HL-60 (cell line): Measurements from ENCODE around the gene COPS7A.
"Not testable (repeated sequence)": the region's sequence is repeated elsewhere in the genome, so short reads cannot be mapped to it uniquely, and the experiment has no call there.

Experiments used
- DNase-seq, 2 experiments: peaks; one replicate each; pipeline ENCODE4 v3.0.0-alpha.2; 2010 to 2020; ENCODE audit warnings: low read depth in 1 of 2, low spot score in 1 of 2
- H3K27ac ChIP-seq: fragments of 250-450 bp; sonication (Bioruptor Pico); replicated peaks from 2 replicates; pipeline ENCODE4 v1.5.1; 2020; ENCODE audit warnings: mild to moderate bottlenecking, moderate library complexity
- H3K27me3 ChIP-seq: fragments of 250-450 bp; sonication (Bioruptor Pico); 2 replicates; pipeline ENCODE4 v1.5.1; 2021; ENCODE audit warnings: mild to moderate bottlenecking, moderate library complexity; ENCODE audit not compliant: insufficient read depth, poor library complexity, severe bottlenecking
- H3K4me3 ChIP-seq: replicated peaks from 2 replicates; pipeline ENCODE4 v1.5.1; 2011; ENCODE audit warnings: mild to moderate bottlenecking, control low read depth, low read length; ENCODE audit not compliant: insufficient read depth
- CTCF ChIP-seq: IDR thresholded peaks from one replicate; pipeline ENCODE4 v1.5.1; 2011; ENCODE audit warnings: low read length, control low read depth, inconsistent platforms; ENCODE audit not compliant: insufficient read depth
- GABPA ChIP-seq: IDR thresholded peaks from 2 replicates; pipeline ENCODE4 v1.6.1; 2012; ENCODE audit warnings: low read depth
- POLR2AphosphoS5 ChIP-seq: IDR thresholded peaks from 2 replicates; pipeline ENCODE4 v1.6.1; 2012; ENCODE audit warnings: low read depth
- SPI1 ChIP-seq: IDR thresholded peaks from 2 replicates; pipeline ENCODE4 v1.6.1; 2012; ENCODE audit warnings: low read depth, mild to moderate bottlenecking, borderline replicate concordance
- TF ChIP-seq, protein P1 (sequence below): IDR thresholded peaks from 2 replicates; pipeline ENCODE4 v1.6.1; 2012; ENCODE audit warnings: low read depth; ENCODE audit not compliant: insufficient replicate concordance

COPS7A gene

GRCh38 chr12:6701078-6701768 is 22.6 kb upstream of the COPS7A start:
- H3K4me3 ChIP-seq, result no peak overlapping the region
- peaks cover 47% of the 10 kb centered on the region for H3K27me3 ChIP-seq
- no peak for DNase-seq
- no peak for TF ChIP-seq GABPA
- TF ChIP-seq CTCF, result no peak
- H3K27ac ChIP-seq, result no peak overlapping the region

DNA sequence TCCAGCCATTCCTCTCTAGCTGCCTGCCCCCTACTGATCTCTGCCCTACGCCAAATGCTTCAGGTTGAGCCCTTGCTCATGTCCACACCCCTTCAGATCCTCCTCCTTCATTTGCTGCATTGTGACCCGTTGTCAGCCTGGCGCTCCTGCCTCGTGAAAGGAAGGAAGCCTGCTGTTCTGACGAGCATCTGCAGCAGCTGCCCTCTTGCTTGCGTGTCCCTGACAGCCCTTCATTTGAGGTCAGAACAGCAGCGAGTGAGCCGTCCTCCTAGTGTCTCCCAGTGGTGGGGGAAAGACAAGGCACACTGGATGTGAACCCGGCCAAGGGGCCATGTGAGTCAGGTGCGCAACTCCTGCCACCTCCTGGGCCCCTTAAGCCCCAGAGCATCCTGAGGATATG is 20.2 kb upstream of the COPS7A start:
- TF ChIP-seq SPI1 (no peak), POLR2AphosphoS5 (no peak), GABPA (no peak), CTCF (no peak)
- TF ChIP-seq, protein P1, sequence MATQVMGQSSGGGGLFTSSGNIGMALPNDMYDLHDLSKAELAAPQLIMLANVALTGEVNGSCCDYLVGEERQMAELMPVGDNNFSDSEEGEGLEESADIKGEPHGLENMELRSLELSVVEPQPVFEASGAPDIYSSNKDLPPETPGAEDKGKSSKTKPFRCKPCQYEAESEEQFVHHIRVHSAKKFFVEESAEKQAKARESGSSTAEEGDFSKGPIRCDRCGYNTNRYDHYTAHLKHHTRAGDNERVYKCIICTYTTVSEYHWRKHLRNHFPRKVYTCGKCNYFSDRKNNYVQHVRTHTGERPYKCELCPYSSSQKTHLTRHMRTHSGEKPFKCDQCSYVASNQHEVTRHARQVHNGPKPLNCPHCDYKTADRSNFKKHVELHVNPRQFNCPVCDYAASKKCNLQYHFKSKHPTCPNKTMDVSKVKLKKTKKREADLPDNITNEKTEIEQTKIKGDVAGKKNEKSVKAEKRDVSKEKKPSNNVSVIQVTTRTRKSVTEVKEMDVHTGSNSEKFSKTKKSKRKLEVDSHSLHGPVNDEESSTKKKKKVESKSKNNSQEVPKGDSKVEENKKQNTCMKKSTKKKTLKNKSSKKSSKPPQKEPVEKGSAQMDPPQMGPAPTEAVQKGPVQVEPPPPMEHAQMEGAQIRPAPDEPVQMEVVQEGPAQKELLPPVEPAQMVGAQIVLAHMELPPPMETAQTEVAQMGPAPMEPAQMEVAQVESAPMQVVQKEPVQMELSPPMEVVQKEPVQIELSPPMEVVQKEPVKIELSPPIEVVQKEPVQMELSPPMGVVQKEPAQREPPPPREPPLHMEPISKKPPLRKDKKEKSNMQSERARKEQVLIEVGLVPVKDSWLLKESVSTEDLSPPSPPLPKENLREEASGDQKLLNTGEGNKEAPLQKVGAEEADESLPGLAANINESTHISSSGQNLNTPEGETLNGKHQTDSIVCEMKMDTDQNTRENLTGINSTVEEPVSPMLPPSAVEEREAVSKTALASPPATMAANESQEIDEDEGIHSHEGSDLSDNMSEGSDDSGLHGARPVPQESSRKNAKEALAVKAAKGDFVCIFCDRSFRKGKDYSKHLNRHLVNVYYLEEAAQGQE, result no peak
- DNase-seq, result peak in 1 of 2 experiments; percentile 33

GRCh38 chr12:6708351-6708750 is 15.5 kb upstream of the COPS7A start:
- H3K27ac ChIP-seq, H3K4me3 ChIP-seq, DNase-seq: not testable (repeated sequence)
- H3K27me3 ChIP-seq, result peaks cover 11% of the 10 kb centered on the region

More for the DNA sequence above, 20.2 kb upstream of the COPS7A start:
- H3K27me3 ChIP-seq, result peaks cover 47% of the 10 kb centered on the region
- H3K27ac ChIP-seq, result no peak overlapping the region
- H3K4me3 ChIP-seq, result no peak overlapping the region

- Histone ChIP-seq H3K27me3 (peaks cover 6% of the 10 kb centered on the region), H3K27ac (no peak overlapping the region), H3K4me3 (no peak overlapping the region)
- DNase-seq, result no peak
- TF ChIP-seq GABPA (no peak), CTCF (no peak), POLR2AphosphoS5 (no peak), SPI1 (no peak)
- TF ChIP-seq, protein P1, result no peak
These were observed 14.9 kb upstream of the COPS7A start for GRCh38 chr12:6708960-6709394.

- H3K27me3 ChIP-seq, H3K4me3 ChIP-seq, H3K27ac ChIP-seq, DNase-seq: not testable (repeated sequence)
These were observed 7.6 kb upstream of the COPS7A start for GRCh38 chr12:6716031-6716873.
